HCT116 (cell line): ENCODE data around the gene STX5. TPM values are rescaled to one million over a fixed set of nuclear protein-coding genes. Genes with fewer than 3 reads are reported as not detected.

Source experiments
- ATAC-seq: fragments of 200-7000 bp; cut with Tn5 transposase; 2 replicates; pipeline ENCODE4 v1.9.1; 2020; ENCODE audit warnings: mild to moderate bottlenecking, moderate library complexity
- BruUV-seq: library from RNA; stranded (reverse); fragments of 400-500 nt; replicated peaks from 2 replicates; lab custom pipeline; 2021; lab: Mats Ljungman, UMichigan
- CTCF ChIA-PET: fragments of 300-600 bp; sonication (Branson Sonifier 250); formaldehyde crosslinking; loops from one replicate; lab custom pipeline; 2021; ENCODE audit warnings: antibody characterized with exemption; lab: Charles Lee
- POLR2A ChIA-PET: fragments of 300-600, 350-600 bp; sonication (Branson Sonifier 250); formaldehyde crosslinking; loops from one replicate; lab custom pipeline; 2021; ENCODE audit warnings: antibody characterized with exemption; lab: Charles Lee
- RAD21 ChIA-PET, 2 experiments: fragments of 300-600 bp; sonication (Branson Sonifier 250); formaldehyde crosslinking; loops; one replicate each; lab custom pipeline; 2023; ENCODE audit warnings: low total read pairs in 2 of 2; ENCODE audit not compliant: uncharacterized antibody in 2 of 2, unreplicated experiment in 2 of 2, low non-redundant PET in 1 of 2; lab: Charles Lee
- DNase-seq: peaks from one replicate; pipeline ENCODE4 v3.0.0-alpha.2; 2010; ENCODE audit warnings: low read depth, low spot score
- H2AFZ ChIP-seq: fragments of 200-600 bp; shearing (Covaris generic), sonication (generic); 2 replicates; pipeline ENCODE4 v1.6.1; 2017; ENCODE audit warnings: low read depth, mixed run types, mixed read lengths, antibody characterized with exemption, low read length; ENCODE audit not compliant: poor library complexity, severe bottlenecking
- H3K27ac ChIP-seq: 2 replicates; pipeline ENCODE4 v1.5.1; 2012; ENCODE audit warnings: low read depth, low read length
- H3K27me3 ChIP-seq: fragments of 200-600 bp; sonication (generic); 2 replicates; pipeline ENCODE4 v1.6.1; 2016; ENCODE audit warnings: mixed run types, low read length, mixed read lengths; ENCODE audit not compliant: insufficient read depth
- H3K36me3 ChIP-seq, 2 experiments: fragments of 200-500 bp in 1 of 2; fragments of 200-600 bp in 1 of 2; sonication (Bioruptor generic) in 1 of 2; sonication (generic) in 1 of 2; 2 replicates each; pipeline versions ENCODE4 v1.5.1 to v1.6.1; 2014 to 2016; ENCODE audit warnings: low read length in 2 of 2, inconsistent platforms in 1 of 2, mixed read lengths in 1 of 2, mixed run types in 1 of 2; ENCODE audit not compliant: insufficient read depth in 2 of 2, control insufficient read depth in 1 of 2
- H3K4me1 ChIP-seq, 2 experiments: fragments of 200-600 bp in 1 of 2; sonication (generic) in 1 of 2; 2 replicates each; pipeline versions ENCODE4 v1.5.1 to v1.6.1; 2012 to 2017; ENCODE audit warnings: low read length in 2 of 2, inconsistent platforms in 1 of 2, mild to moderate bottlenecking in 1 of 2, mixed read lengths in 1 of 2, mixed run types in 1 of 2, moderate library complexity in 1 of 2; ENCODE audit not compliant: insufficient read depth in 2 of 2, control insufficient read depth in 1 of 2
- H3K4me2 ChIP-seq: fragments of 200-600 bp; sonication (generic); 2 replicates; pipeline ENCODE4 v1.6.1; 2017; ENCODE audit warnings: mixed run types, low read length, mixed read lengths
- H3K4me3 ChIP-seq, 2 experiments: fragments of 200-600 bp in 1 of 2; sonication (generic) in 1 of 2; replicated peaks in 1 of 2; 2 replicates each; pipeline ENCODE4 v1.5.1; 2011 to 2016; ENCODE audit warnings: low read length in 2 of 2, control low read depth in 1 of 2, low read depth in 1 of 2, mild to moderate bottlenecking in 1 of 2, mixed read lengths in 1 of 2, mixed run types in 1 of 2
- H3K79me2 ChIP-seq: fragments of 200-600 bp; sonication (generic); 2 replicates; pipeline ENCODE4 v1.6.1; 2017; ENCODE audit warnings: mild to moderate bottlenecking, mixed run types, low read length, moderate library complexity, mixed read lengths; ENCODE audit not compliant: insufficient read depth
- H3K9ac ChIP-seq: fragments of 200-600 bp; sonication (generic); 2 replicates; pipeline ENCODE4 v1.6.1; 2016; ENCODE audit warnings: low read length, mixed read lengths
- H3K9me2 ChIP-seq: fragments of 200-600 bp; sonication (generic), shearing (Covaris generic); 2 replicates; pipeline ENCODE4 v1.6.1; 2017; ENCODE audit warnings: mixed run types, mild to moderate bottlenecking, moderate library complexity; ENCODE audit not compliant: insufficient read depth
- H3K9me3 ChIP-seq, 2 experiments: fragments of 200-500 bp in 1 of 2; fragments of 200-600 bp in 1 of 2; sonication (Bioruptor generic) in 1 of 2; sonication (generic) in 1 of 2; 2 replicates each; pipeline ENCODE4 v1.6.1; 2014 to 2017; ENCODE audit warnings: low read length in 2 of 2, mixed read lengths in 2 of 2, inconsistent platforms in 1 of 2, low read depth in 1 of 2, mild to moderate bottlenecking in 1 of 2, mixed run types in 1 of 2, moderate library complexity in 1 of 2; ENCODE audit not compliant: control insufficient read depth in 1 of 2, insufficient read depth in 1 of 2
- H4K20me1 ChIP-seq: fragments of 200-600 bp; sonication (generic), shearing (Covaris generic); 2 replicates; pipeline ENCODE4 v1.6.1; 2017; ENCODE audit warnings: mixed run types, mild to moderate bottlenecking, moderate library complexity; ENCODE audit not compliant: insufficient read depth
- intact Hi-C: fragments of 100-400 bp; cut with micrococcal nuclease; formaldehyde crosslinking; loops from 2 replicates; pipeline ENCODE4 v1.10.0; 2022
- total RNA-seq: library from RNA; stranded (reverse); gene quantifications from one replicate; pipeline ENCODE4 v1.2.1, GENCODE V29; 2021; ENCODE audit not compliant: unreplicated experiment
- TF ChIP-seq, protein P1 (sequence below), 3 experiments: fragments of 200-600 bp in 1 of 3; sonication (generic) in 1 of 3; IDR thresholded peaks in 2 of 3; conservative IDR thresholded peaks in 1 of 3; 2 replicates each; pipeline ENCODE4 v1.5.1; 2012 to 2017; ENCODE audit warnings: low read depth in 2 of 3, low read length in 2 of 3, antibody characterized with exemption in 1 of 3, borderline replicate concordance in 1 of 3, control low read depth in 1 of 3, mild to moderate bottlenecking in 1 of 3, mixed read lengths in 1 of 3, mixed run types in 1 of 3, moderate library complexity in 1 of 3; ENCODE audit not compliant: insufficient read depth in 1 of 3

Gene STX5
- total RNA-seq, 1 experiment from 2014 or later, result 29.5 TPM

DNA sequence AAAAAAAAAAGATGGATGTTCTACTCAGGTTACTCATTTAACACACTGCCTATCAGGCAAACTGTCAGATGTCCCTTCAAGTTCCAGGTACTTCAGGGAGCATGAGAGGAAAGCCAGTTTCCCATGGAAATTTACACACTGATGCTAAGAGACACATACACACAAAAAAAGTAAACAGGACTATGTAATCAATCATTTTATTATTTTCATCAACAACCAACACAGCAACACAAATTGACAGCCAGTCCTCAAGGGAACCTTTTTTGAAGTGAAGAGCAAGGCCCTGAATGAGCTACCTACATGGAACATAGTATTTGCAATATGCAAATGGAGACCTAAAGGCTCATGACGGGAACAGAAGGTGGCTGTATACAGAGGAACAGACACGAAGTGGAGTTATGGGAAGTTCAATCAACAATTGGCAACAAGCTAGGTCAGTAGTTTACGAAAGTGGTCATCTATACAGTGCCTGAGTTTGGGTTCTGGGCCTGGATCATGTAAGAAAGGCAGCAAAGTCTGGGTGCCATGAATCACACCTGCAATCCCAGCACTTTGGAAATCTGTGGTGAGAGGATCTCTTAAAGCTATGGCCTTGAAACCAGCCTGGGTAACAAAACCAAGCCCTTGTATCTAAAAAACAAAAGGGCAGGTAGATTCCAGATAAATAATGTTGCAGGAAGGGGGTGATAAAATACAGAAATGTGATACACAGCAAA lies 20.1 kb upstream of the STX5 start:
- Histone ChIP-seq H3K36me3 (peaks cover 31 to 38% of the 10 kb centered on the region in 2 experiments), H3K9ac (peak overlapping the region; percentile 94), H3K9me2 (no peaks in the 10 kb centered on the region), H3K4me2 (peak overlapping the region; percentile 87), H3K4me1 (peaks cover 34 to 64% of the 10 kb centered on the region in 2 experiments), H4K20me1 (peaks cover 33% of the 10 kb centered on the region), H2AFZ (no peak overlapping the region), H3K27me3 (no peaks in the 10 kb centered on the region), H3K9me3 (no peaks in the 10 kb centered on the region), H3K4me3 (no peak overlapping the region), H3K27ac (peak overlapping the region; percentile 85), H3K79me2 (peaks cover 48% of the 10 kb centered on the region)
- TF ChIP-seq, protein P1, sequence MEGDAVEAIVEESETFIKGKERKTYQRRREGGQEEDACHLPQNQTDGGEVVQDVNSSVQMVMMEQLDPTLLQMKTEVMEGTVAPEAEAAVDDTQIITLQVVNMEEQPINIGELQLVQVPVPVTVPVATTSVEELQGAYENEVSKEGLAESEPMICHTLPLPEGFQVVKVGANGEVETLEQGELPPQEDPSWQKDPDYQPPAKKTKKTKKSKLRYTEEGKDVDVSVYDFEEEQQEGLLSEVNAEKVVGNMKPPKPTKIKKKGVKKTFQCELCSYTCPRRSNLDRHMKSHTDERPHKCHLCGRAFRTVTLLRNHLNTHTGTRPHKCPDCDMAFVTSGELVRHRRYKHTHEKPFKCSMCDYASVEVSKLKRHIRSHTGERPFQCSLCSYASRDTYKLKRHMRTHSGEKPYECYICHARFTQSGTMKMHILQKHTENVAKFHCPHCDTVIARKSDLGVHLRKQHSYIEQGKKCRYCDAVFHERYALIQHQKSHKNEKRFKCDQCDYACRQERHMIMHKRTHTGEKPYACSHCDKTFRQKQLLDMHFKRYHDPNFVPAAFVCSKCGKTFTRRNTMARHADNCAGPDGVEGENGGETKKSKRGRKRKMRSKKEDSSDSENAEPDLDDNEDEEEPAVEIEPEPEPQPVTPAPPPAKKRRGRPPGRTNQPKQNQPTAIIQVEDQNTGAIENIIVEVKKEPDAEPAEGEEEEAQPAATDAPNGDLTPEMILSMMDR (IDR thresholded peaks at IDR 0.05 in 2 of 3, conservative IDR thresholded peaks at IDR 0.05 in 1 of 3; ENCODE audit: borderline replicate concordance in 1 of 3, insufficient read depth in 1 of 3, low read depth in 2 of 3, low read length in 2 of 3), result no peak
- DNase-seq, result no peak
- intact Hi-C loops, result no loop called here
- no peak; the same call in 1 of the 2 replicates for ATAC-seq
- ChIA-PET RAD21 (no interaction called here), POLR2A (interaction anchor here (0.7 to 9.9 kb wide), 12 partner anchors 9 to 261 kb away, joined by 3 to 343 read pairs (median 7); partner anchors contain the start of genes HNRNPUL2, SLC3A2, STX5 and TEX54), CTCF (interaction anchor here (0.7 kb wide), 1 partner anchor 29 kb away, joined by 3 read pairs; the partner anchor contains the start of gene SLC3A2)
- BruUV-seq, result no TSS peak
